HCT116 (cell line): ENCODE data around the gene INPP5K. TPM values are rescaled to one million over a fixed set of nuclear protein-coding genes. Genes with fewer than 3 reads are reported as not detected.
A peak's percentile ranks its signal among the peaks of the same experiment; 100 is the strongest.

Experiments used
- ATAC-seq: fragments of 200-7000 bp; cut with Tn5 transposase; 2 replicates; pipeline ENCODE4 v1.9.1; 2020; ENCODE audit warnings: mild to moderate bottlenecking, moderate library complexity
- BruUV-seq: library from RNA; stranded (reverse); fragments of 400-500 nt; replicated peaks from 2 replicates; lab custom pipeline; 2021; lab: Mats Ljungman, UMichigan
- CTCF ChIA-PET: fragments of 300-600 bp; sonication (Branson Sonifier 250); formaldehyde crosslinking; loops from one replicate; lab custom pipeline; 2021; ENCODE audit warnings: antibody characterized with exemption; lab: Charles Lee
- POLR2A ChIA-PET: fragments of 300-600, 350-600 bp; sonication (Branson Sonifier 250); formaldehyde crosslinking; loops from one replicate; lab custom pipeline; 2021; ENCODE audit warnings: antibody characterized with exemption; lab: Charles Lee
- RAD21 ChIA-PET, 2 experiments: fragments of 300-600 bp; sonication (Branson Sonifier 250); formaldehyde crosslinking; loops; one replicate each; lab custom pipeline; 2023; ENCODE audit warnings: low total read pairs in 2 of 2; ENCODE audit not compliant: uncharacterized antibody in 2 of 2, unreplicated experiment in 2 of 2, low non-redundant PET in 1 of 2; lab: Charles Lee
- DNase-seq: peaks from one replicate; pipeline ENCODE4 v3.0.0-alpha.2; 2010; ENCODE audit warnings: low read depth, low spot score
- H2AFZ ChIP-seq: fragments of 200-600 bp; shearing (Covaris generic), sonication (generic); 2 replicates; pipeline ENCODE4 v1.6.1; 2017; ENCODE audit warnings: low read depth, mixed run types, mixed read lengths, antibody characterized with exemption, low read length; ENCODE audit not compliant: poor library complexity, severe bottlenecking
- H3K27ac ChIP-seq: 2 replicates; pipeline ENCODE4 v1.5.1; 2012; ENCODE audit warnings: low read depth, low read length
- H3K27me3 ChIP-seq: fragments of 200-600 bp; sonication (generic); 2 replicates; pipeline ENCODE4 v1.6.1; 2016; ENCODE audit warnings: mixed run types, low read length, mixed read lengths; ENCODE audit not compliant: insufficient read depth
- H3K36me3 ChIP-seq, 2 experiments: fragments of 200-500 bp in 1 of 2; fragments of 200-600 bp in 1 of 2; sonication (Bioruptor generic) in 1 of 2; sonication (generic) in 1 of 2; 2 replicates each; pipeline versions ENCODE4 v1.5.1 to v1.6.1; 2014 to 2016; ENCODE audit warnings: low read length in 2 of 2, inconsistent platforms in 1 of 2, mixed read lengths in 1 of 2, mixed run types in 1 of 2; ENCODE audit not compliant: insufficient read depth in 2 of 2, control insufficient read depth in 1 of 2
- H3K4me1 ChIP-seq, 2 experiments: fragments of 200-600 bp in 1 of 2; sonication (generic) in 1 of 2; 2 replicates each; pipeline versions ENCODE4 v1.5.1 to v1.6.1; 2012 to 2017; ENCODE audit warnings: low read length in 2 of 2, inconsistent platforms in 1 of 2, mild to moderate bottlenecking in 1 of 2, mixed read lengths in 1 of 2, mixed run types in 1 of 2, moderate library complexity in 1 of 2; ENCODE audit not compliant: insufficient read depth in 2 of 2, control insufficient read depth in 1 of 2
- H3K4me2 ChIP-seq: fragments of 200-600 bp; sonication (generic); 2 replicates; pipeline ENCODE4 v1.6.1; 2017; ENCODE audit warnings: mixed run types, low read length, mixed read lengths
- H3K4me3 ChIP-seq, 2 experiments: fragments of 200-600 bp in 1 of 2; sonication (generic) in 1 of 2; replicated peaks in 1 of 2; 2 replicates each; pipeline ENCODE4 v1.5.1; 2011 to 2016; ENCODE audit warnings: low read length in 2 of 2, control low read depth in 1 of 2, low read depth in 1 of 2, mild to moderate bottlenecking in 1 of 2, mixed read lengths in 1 of 2, mixed run types in 1 of 2
- H3K79me2 ChIP-seq: fragments of 200-600 bp; sonication (generic); 2 replicates; pipeline ENCODE4 v1.6.1; 2017; ENCODE audit warnings: mild to moderate bottlenecking, mixed run types, low read length, moderate library complexity, mixed read lengths; ENCODE audit not compliant: insufficient read depth
- H3K9ac ChIP-seq: fragments of 200-600 bp; sonication (generic); 2 replicates; pipeline ENCODE4 v1.6.1; 2016; ENCODE audit warnings: low read length, mixed read lengths
- H3K9me2 ChIP-seq: fragments of 200-600 bp; sonication (generic), shearing (Covaris generic); 2 replicates; pipeline ENCODE4 v1.6.1; 2017; ENCODE audit warnings: mixed run types, mild to moderate bottlenecking, moderate library complexity; ENCODE audit not compliant: insufficient read depth
- H3K9me3 ChIP-seq, 2 experiments: fragments of 200-500 bp in 1 of 2; fragments of 200-600 bp in 1 of 2; sonication (Bioruptor generic) in 1 of 2; sonication (generic) in 1 of 2; 2 replicates each; pipeline ENCODE4 v1.6.1; 2014 to 2017; ENCODE audit warnings: low read length in 2 of 2, mixed read lengths in 2 of 2, inconsistent platforms in 1 of 2, low read depth in 1 of 2, mild to moderate bottlenecking in 1 of 2, mixed run types in 1 of 2, moderate library complexity in 1 of 2; ENCODE audit not compliant: control insufficient read depth in 1 of 2, insufficient read depth in 1 of 2
- H4K20me1 ChIP-seq: fragments of 200-600 bp; sonication (generic), shearing (Covaris generic); 2 replicates; pipeline ENCODE4 v1.6.1; 2017; ENCODE audit warnings: mixed run types, mild to moderate bottlenecking, moderate library complexity; ENCODE audit not compliant: insufficient read depth
- CTCF ChIP-seq, 3 experiments: fragments of 200-600 bp in 1 of 3; sonication (generic) in 1 of 3; IDR thresholded peaks in 2 of 3; conservative IDR thresholded peaks in 1 of 3; 2 replicates each; pipeline ENCODE4 v1.5.1; 2012 to 2017; ENCODE audit warnings: low read depth in 2 of 3, low read length in 2 of 3, antibody characterized with exemption in 1 of 3, borderline replicate concordance in 1 of 3, control low read depth in 1 of 3, mild to moderate bottlenecking in 1 of 3, mixed read lengths in 1 of 3, mixed run types in 1 of 3, moderate library complexity in 1 of 3; ENCODE audit not compliant: insufficient read depth in 1 of 3
- ELF1 ChIP-seq: IDR thresholded peaks from 2 replicates; pipeline ENCODE4 v1.6.1; 2012; ENCODE audit warnings: low read depth, borderline replicate concordance
- FOSL1 ChIP-seq: IDR thresholded peaks from 2 replicates; pipeline ENCODE4 v1.6.1; 2012; ENCODE audit warnings: low read depth
- JUND ChIP-seq: IDR thresholded peaks from 2 replicates; pipeline ENCODE4 v1.6.1; 2012
- POLR2A ChIP-seq: IDR thresholded peaks from 2 replicates; pipeline ENCODE4 v1.7.0; 2011; ENCODE audit warnings: borderline replicate concordance; ENCODE audit not compliant: insufficient read depth, insufficient read length; ENCODE audit errors: extremely low read depth
- REST ChIP-seq: IDR thresholded peaks from 2 replicates; pipeline ENCODE4 v1.6.1; 2012; ENCODE audit warnings: low read depth
- YY1 ChIP-seq: IDR thresholded peaks from 2 replicates; pipeline ENCODE4 v1.6.1; 2011; ENCODE audit warnings: low read length, low read depth, moderate library complexity, mild to moderate bottlenecking; ENCODE audit not compliant: insufficient replicate concordance; ENCODE audit errors: extremely low read depth
- ZNF274 ChIP-seq: fragments of 200-500 bp; sonication (Bioruptor generic); IDR thresholded peaks from 2 replicates; pipeline ENCODE4 v1.6.1; 2014; ENCODE audit warnings: mild to moderate bottlenecking, low read depth, low read length, inconsistent platforms
- intact Hi-C: fragments of 100-400 bp; cut with micrococcal nuclease; formaldehyde crosslinking; loops from 2 replicates; pipeline ENCODE4 v1.10.0; 2022
- total RNA-seq: library from RNA; stranded (reverse); gene quantifications from one replicate; pipeline ENCODE4 v1.2.1, GENCODE V29; 2021; ENCODE audit not compliant: unreplicated experiment

Gene INPP5K
- total RNA-seq, 1 experiment from 2014 or later, result 25.6 TPM

- TF ChIP-seq POLR2A (no peak), CTCF (IDR thresholded peaks at IDR 0.05 in 2 of 3, conservative IDR thresholded peaks at IDR 0.05 in 1 of 3; ENCODE audit: borderline replicate concordance in 1 of 3, insufficient read depth in 1 of 3, low read depth in 2 of 3, low read length in 2 of 3) (no peak), REST (no peak), YY1 (no peak), FOSL1 (no peak), ELF1 (no peak), ZNF274 (no peak), JUND (no peak)
- no peaks in the 10 kb centered on the region for H3K9me3 ChIP-seq
- H3K4me2 ChIP-seq, result no peak overlapping the region
- no peak overlapping the region for H2AFZ ChIP-seq
- RAD21 ChIA-PET, result interaction anchor here in 1 of 2 experiments (1.3 to 1.6 kb wide), 2 partner anchors 18 to 169 kb away, joined by 3 read pairs; partner anchors contain the start of gene INPP5K
- peak; percentile 25; the same call in 1 of the 2 replicates for ATAC-seq
- no peaks in the 10 kb centered on the region for H3K9me2 ChIP-seq
- no peak overlapping the region for H3K4me3 ChIP-seq
- H4K20me1 ChIP-seq, result no peaks in the 10 kb centered on the region
- intact Hi-C loops, result no loop called here
- BruUV-seq, result no TSS peak
- H3K4me1 ChIP-seq, result no peaks in the 10 kb centered on the region
- H3K9ac ChIP-seq, result no peak overlapping the region
- no peaks in the 10 kb centered on the region for H3K79me2 ChIP-seq
- no peak for DNase-seq
- peaks cover 42 to 48% of the 10 kb centered on the region in 2 experiments for H3K36me3 ChIP-seq
- POLR2A ChIA-PET, result interaction anchor here (0.8 to 1.5 kb wide), 2 partner anchors 16 to 18 kb away, joined by 3 read pairs; partner anchors contain the start of gene INPP5K
- H3K27ac ChIP-seq, result no peak overlapping the region
- CTCF ChIA-PET, result interaction anchor here (0.6 to 1.9 kb wide), 8 partner anchors 17 to 475 kb away, joined by 3 to 9 read pairs (median 3); partner anchors contain the start of gene INPP5K
- H3K27me3 ChIP-seq, result no peaks in the 10 kb centered on the region
Observed at GRCh38 chr17:1533661-1534325, 17.4 kb upstream of the INPP5K start.
